Fibroblast of gingiva (primary cell): ENCODE measurements around the gene SLC23A2.
A peak's percentile ranks its signal among the peaks of the same experiment; 100 is the strongest.

ENCODE experiments used
- DNase-seq: peaks from one replicate; pipeline ENCODE4 v3.0.0-alpha.2; 2011; ENCODE audit warnings: low read depth

SLC23A2 gene

GRCh38 chr20:4844751-4845465, 156.4 kb downstream of the SLC23A2 start:
- no peak for DNase-seq

GRCh38 chr20:4844325-4844724, 157.0 kb downstream of the SLC23A2 start:
- no peak for DNase-seq

- no peak for DNase-seq
Observed at GRCh38 chr20:4840801-4841200, 160.5 kb downstream of the SLC23A2 start.

GRCh38 chr20:4838526-4838925, 162.8 kb downstream of the SLC23A2 start:
- no peak for DNase-seq

GRCh38 chr20:4837760-4838159, 163.6 kb downstream of the SLC23A2 start:
- no peak for DNase-seq

GRCh38 chr20:4836935-4837334, 164.4 kb downstream of the SLC23A2 start:
- DNase-seq, result no peak

- no peak for DNase-seq
Observed at GRCh38 chr20:4836473-4836872, 164.8 kb downstream of the SLC23A2 start.

- no peak for DNase-seq
Observed at GRCh38 chr20:4835244-4836177, 165.8 kb downstream of the SLC23A2 start.

- DNase-seq, result no peak
Observed at GRCh38 chr20:4833074-4833728, 168.1 kb downstream of the SLC23A2 start.

- no peak for DNase-seq
Observed at GRCh38 chr20:4832469-4832868, 168.8 kb downstream of the SLC23A2 start.

- no peak for DNase-seq
Observed at GRCh38 chr20:4830696-4831095, 170.6 kb downstream of the SLC23A2 start.

- no peak for DNase-seq
Observed at GRCh38 chr20:4830259-4830658, 171.1 kb downstream of the SLC23A2 start.

GRCh38 chr20:4829514-4830215, 171.6 kb downstream of the SLC23A2 start:
- DNase-seq, result no peak

GRCh38 chr20:4828830-4829513, 172.3 kb downstream of the SLC23A2 start:
- DNase-seq, result no peak

GRCh38 chr20:4821590-4821989, 179.7 kb downstream of the SLC23A2 start:
- DNase-seq, result no peak

- peak; percentile 50 for DNase-seq
Observed at GRCh38 chr20:4820806-4821518, 180.3 kb downstream of the SLC23A2 start.

GRCh38 chr20:4819901-4820300, 181.4 kb downstream of the SLC23A2 start:
- DNase-seq, result no peak

GRCh38 chr20:4817230-4817671, 184.1 kb downstream of the SLC23A2 start:
- DNase-seq, result peak; percentile 44

- no peak for DNase-seq
Observed at GRCh38 chr20:4815628-4816027, 185.7 kb downstream of the SLC23A2 start.

GRCh38 chr20:4814696-4815252, 186.5 kb downstream of the SLC23A2 start:
- DNase-seq, result no peak
